Activated CD4-positive, alpha-beta T cell treated with anti-CD3 and anti-CD28 coated beads, Interleukin-10, Interleukin-2, amounts not matched to agents 100 ng/mL and 50 ng/mL, durations not matched to agents 16 hours and 8 hours (primary cell): ENCODE data around the gene PATZ1.
"Not testable (repeated sequence)": the region's sequence is repeated elsewhere in the genome, so short reads cannot be mapped to it uniquely, and the experiment has no call there.

Source experiments
- DNase-seq: peaks from one replicate; pipeline ENCODE4 v3.0.0-alpha.2; 2020

The PATZ1 gene

GRCh38 chr22:31346255-31346732, at the start of gene PATZ1:
PATZ1 (minus strand) TSS chr22:31346346; CDS start chr22:31345602, 744 bp downstream.
- DNase-seq, result peak; percentile 85

- no peak for DNase-seq
These were observed 48.2 kb upstream of the PATZ1 start for GRCh38 chr22:31394326-31394725.

- no peak for DNase-seq
These were observed 47.7 kb upstream of the PATZ1 start for GRCh38 chr22:31393893-31394292.

GRCh38 chr22:31378651-31379050, 32.5 kb upstream of the PATZ1 start:
- not testable (repeated sequence) for DNase-seq

GRCh38 chr22:31378123-31378522, 32.0 kb upstream of the PATZ1 start:
- DNase-seq, result no peak

GRCh38 chr22:31377612-31378011, 31.5 kb upstream of the PATZ1 start:
- no peak for DNase-seq

GRCh38 chr22:31367426-31367825, 21.3 kb upstream of the PATZ1 start:
- no peak for DNase-seq

GRCh38 chr22:31363885-31364465, 17.8 kb upstream of the PATZ1 start:
- DNase-seq, result no peak

GRCh38 chr22:31361743-31362142, 15.6 kb upstream of the PATZ1 start:
- no peak for DNase-seq

GRCh38 chr22:31360029-31360428, 13.9 kb upstream of the PATZ1 start:
- no peak for DNase-seq

GRCh38 chr22:31354515-31354914, 8.4 kb upstream of the PATZ1 start:
- no peak for DNase-seq

GRCh38 chr22:31350410-31350863, 4.3 kb upstream of the PATZ1 start:
- no peak for DNase-seq

GRCh38 chr22:31349960-31350359, 3.8 kb upstream of the PATZ1 start:
- DNase-seq, result no peak

GRCh38 chr22:31348766-31349165, 2.6 kb upstream of the PATZ1 start:
- no peak for DNase-seq

GRCh38 chr22:31348009-31348337, 1.8 kb upstream of the PATZ1 start:
- not testable (repeated sequence) for DNase-seq

- DNase-seq, result peak; percentile 82
These were observed 1.3 kb upstream of the PATZ1 start for GRCh38 chr22:31347251-31348008.

GRCh38 chr22:31346733-31347250, 646 bp upstream of the PATZ1 start:
- DNase-seq, result peak; percentile 78

GRCh38 chr22:31345331-31346254, 553 bp downstream of the PATZ1 start:
- DNase-seq, result peak; percentile 93

- peak; percentile 48 for DNase-seq
These were observed 1.4 kb downstream of the PATZ1 start for GRCh38 chr22:31344578-31345330.

GRCh38 chr22:31344256-31344577, 1.9 kb downstream of the PATZ1 start:
- DNase-seq, result no peak

GRCh38 chr22:31343235-31344191, 2.6 kb downstream of the PATZ1 start:
- DNase-seq, result peak; percentile 50
